Stimulated activated CD4-positive, alpha-beta T cell treated with anti-CD3 and anti-CD28 coated beads, TNF-alpha, amount 100 ng/mL, for 4 hours (primary cell): Measurements from ENCODE around the gene IQSEC1.

Source experiments
- DNase-seq, 3 experiments: peaks; one replicate each; pipeline ENCODE4 v3.0.0-alpha.2; 2020; ENCODE audit warnings: low read depth in 3 of 3

The IQSEC1 gene

GRCh38 chr3:13002398-13003124 is 70.7 kb downstream of the IQSEC1 start:
- no peak for DNase-seq

GRCh38 chr3:12999147-13000140 is 73.8 kb downstream of the IQSEC1 start:
- no peak for DNase-seq

GRCh38 chr3:12998648-12999047 is 74.6 kb downstream of the IQSEC1 start:
- DNase-seq: no peak

GRCh38 chr3:12997387-12997786 is 75.8 kb downstream of the IQSEC1 start:
- no peak for DNase-seq

DNA sequence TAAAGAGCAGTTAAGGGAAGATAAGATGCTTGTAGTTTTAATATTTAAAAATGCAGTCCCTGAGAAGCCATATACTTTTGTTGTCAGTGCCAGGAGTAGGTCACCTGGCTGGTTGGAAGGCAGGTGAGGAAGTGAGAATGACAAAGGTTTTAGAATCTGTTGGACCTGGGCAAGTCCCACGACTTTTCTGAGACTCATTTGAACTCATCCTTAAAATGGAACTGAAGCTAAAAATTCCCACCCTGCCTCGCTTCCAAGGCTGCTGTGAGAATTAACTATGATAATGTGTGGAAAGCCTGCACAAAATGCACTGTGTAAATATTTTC is 77.1 kb downstream of the IQSEC1 start:
- no peak for DNase-seq

- no peak for DNase-seq
Observed at GRCh38 chr3:12995389-12996180, 77.6 kb downstream of the IQSEC1 start.

GRCh38 chr3:12994607-12995388 is 78.4 kb downstream of the IQSEC1 start:
- peak; percentile 74 to 87 (median 75) for DNase-seq

- no peak for DNase-seq
Observed at GRCh38 chr3:12994357-12994606, 78.9 kb downstream of the IQSEC1 start.

DNA sequence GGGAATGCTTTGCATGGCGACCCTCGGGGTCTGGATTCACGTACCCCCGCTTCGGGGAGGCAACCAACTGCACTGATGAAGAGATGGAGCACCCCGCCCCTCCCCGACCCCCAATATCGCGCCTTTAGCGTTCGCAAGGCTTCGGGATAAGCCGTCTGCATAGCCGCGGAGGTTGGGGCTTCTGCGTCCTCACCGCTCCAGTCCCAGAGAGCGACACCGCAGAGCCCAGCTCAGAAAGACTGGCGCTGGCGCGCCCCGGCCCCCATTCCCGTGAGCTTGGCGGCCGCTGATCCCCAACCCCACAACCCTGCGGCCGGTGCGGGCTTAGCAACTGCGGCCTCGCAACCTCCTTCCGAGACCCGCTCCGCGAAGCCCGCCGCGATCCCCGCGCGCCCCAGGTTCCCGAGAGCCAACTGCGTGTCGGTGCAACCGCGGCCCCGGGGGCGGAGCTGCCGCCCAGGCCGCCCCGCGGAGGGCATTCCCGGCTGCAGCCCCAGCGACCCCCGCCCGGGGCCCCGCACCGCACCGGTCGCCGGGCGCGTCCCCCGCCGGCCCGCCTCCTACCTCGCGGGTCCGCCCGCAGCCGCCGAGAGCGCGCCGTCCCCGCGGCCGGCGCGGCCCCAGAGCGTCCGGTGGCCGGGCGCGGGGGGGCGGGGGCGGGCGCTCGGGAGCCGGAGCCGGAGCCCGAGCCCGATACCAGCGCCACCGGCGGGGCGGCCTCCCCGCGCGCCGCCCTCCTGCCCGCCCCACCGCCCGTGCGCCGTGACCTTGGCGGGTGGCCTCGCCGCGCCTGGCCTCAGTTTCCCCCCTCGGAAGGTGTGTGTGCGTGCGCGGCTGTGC is 79.5 kb downstream of the IQSEC1 start:
- DNase-seq: no peak

DNA sequence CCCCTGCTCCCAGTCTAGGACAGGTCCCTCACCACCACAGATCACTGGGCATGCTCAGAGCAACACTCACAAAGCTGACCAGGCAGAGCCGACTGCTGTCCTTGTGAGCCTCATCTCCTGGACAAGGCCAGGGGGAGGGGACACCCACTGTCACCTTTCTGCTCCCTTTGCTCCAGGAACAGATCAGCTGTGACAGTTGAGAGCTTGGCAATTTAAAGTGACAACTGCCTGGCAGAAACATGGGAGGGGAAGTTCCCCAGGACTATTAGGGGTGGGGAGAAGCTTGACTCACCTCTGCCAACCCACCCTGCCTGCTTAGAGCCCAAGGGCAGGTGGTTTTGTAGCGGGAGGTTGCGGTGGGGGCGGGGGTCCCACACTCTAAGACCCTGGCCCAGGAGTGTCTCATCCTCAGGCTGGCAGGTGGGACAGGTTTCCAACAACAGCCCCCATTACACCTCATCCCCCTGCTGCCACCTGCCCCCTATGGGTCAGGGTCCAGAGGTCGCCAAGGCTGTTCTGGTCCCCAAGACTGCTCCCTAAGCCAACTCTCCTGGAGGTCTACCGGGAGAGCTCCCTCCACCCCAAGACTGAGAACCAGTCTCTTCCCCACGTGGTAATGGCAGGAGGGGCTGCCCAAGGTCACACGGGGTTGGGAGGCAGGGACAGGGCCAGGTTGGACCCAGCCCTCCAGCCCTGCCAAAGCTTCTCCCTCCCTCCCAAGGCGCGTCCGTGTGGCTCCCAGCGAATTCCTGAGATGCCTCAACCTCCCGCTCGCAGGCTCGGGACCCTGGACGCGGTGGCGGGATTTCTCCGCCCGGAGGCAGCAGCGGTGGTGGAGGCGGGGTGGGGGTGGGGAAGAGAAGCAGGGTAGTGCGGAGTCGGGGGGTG is 80.4 kb downstream of the IQSEC1 start:
- DNase-seq: no peak

GRCh38 chr3:12991861-12992281 is 81.4 kb downstream of the IQSEC1 start:
- no peak for DNase-seq

DNA sequence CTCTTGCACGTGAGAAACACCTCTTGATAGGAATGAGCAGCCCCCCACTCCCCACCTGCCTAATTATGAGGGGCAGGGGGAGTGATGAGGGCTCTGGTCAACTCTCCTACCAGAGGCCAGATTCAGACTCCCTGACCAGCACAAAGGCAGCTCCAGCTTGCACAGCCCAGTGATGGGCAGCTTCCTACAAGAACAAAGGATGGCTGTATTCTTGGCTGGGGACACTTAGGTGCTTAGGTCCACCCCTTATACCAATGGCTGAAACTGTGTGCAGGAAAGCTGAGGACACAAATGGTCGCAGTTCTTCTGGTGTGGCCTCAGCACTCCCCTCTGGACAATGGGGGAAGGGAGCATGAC is 81.8 kb downstream of the IQSEC1 start:
- DNase-seq: no peak

GRCh38 chr3:12990781-12991480 is 82.3 kb downstream of the IQSEC1 start:
- DNase-seq: no peak

GRCh38 chr3:12990306-12990705 is 82.9 kb downstream of the IQSEC1 start:
- no peak for DNase-seq

DNA sequence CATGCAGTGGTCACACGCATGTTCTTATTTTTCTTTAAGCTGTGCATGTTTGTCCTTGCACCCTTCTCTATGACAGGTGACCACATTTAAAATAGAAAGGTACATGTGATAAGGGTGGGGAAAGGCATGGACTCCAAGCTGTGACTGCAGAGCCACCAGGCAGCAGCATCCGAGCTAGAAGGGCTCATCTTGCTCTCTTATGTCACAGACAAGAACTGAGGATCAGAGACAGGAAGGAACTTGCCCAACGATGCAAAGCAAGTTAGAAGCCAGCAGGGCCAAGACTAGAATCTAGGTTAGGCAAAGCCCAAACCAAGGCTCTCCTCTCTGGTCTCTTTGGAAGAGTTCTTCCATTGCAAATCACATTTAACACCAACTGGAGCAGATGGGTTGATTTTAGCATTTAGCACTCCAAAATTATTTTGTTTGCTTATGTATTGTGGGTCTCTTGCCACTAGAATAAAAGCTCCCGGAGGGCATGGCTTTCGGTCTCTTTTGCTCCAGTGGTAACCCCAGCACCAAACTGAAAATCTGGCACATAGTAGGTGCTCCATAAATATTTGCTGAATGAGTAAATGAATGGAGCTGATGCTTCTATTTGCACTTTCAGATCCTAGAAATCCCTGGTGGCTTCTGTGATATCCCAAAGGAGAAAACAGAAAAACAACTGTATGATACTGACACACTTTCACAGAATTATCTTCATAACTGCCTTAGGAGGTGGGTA is 84.3 kb downstream of the IQSEC1 start:
- DNase-seq: no peak

GRCh38 chr3:12987602-12988001 is 85.6 kb downstream of the IQSEC1 start:
- DNase-seq: no peak

DNA sequence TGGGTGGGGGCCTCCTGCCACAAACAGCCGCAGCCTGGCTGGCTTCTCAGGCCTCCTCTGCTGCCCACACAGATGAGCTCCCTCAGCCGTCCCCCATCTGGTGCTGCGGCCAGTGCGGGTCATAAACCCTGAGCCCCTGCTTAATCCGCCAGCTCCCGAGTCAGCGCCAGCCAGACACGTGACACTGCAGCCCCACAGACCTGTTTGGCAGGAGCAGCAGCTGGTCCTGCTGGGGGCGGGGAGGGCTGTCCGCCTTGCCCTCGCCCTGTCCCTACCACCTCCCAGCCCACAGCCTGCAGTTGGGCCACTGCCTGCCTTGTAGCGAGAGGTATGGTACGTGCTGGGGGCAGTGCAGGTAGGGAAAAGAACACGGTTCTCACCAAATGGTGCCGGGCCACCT is 86.2 kb downstream of the IQSEC1 start:
- no peak for DNase-seq

DNA sequence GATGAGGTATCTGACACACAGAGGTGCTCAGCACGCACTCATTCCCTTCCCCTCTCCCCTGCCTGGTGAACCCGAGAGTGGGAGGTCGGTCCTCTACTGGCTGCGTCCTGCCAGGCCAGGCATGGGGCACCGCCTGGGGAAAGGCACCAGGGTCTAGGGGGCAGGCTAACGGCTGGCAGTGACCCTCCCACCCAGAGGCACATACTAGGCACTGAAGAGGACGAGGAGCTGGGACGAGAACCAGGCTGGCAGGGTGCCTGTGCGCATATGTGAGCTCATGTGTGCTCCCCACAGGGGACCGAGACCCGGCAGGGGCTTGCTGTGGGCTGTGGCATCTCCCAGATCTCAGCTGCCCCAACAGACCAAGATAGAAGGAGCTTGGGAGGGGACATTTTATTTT is 86.7 kb downstream of the IQSEC1 start:
- DNase-seq: no peak

GRCh38 chr3:12986031-12986430 is 87.2 kb downstream of the IQSEC1 start:
- DNase-seq: no peak
